ENCODE results near the gene C1S. TPM values are rescaled to one million over a fixed set of nuclear protein-coding genes. Genes with fewer than 3 reads are reported as not detected.

The C1S gene
- total RNA-seq, 2 donors from 2014 or later: 114 to 232 TPM

GRCh38 chr12:7108796-7109571 is 48.5 kb downstream of the C1S start, which contains the start of gene C1RL:
TSS of gene C1RL (minus strand) at chr12:7109214. CDS start at chr12:7109180, 34 bp downstream.
- peak; percentile 97 for DNase-seq (ENCODE audit: low spot score)
- peaks cover 0 to 24% of the 10 kb centered on the region in 2 donors for H3K4me1 ChIP-seq

DNA sequence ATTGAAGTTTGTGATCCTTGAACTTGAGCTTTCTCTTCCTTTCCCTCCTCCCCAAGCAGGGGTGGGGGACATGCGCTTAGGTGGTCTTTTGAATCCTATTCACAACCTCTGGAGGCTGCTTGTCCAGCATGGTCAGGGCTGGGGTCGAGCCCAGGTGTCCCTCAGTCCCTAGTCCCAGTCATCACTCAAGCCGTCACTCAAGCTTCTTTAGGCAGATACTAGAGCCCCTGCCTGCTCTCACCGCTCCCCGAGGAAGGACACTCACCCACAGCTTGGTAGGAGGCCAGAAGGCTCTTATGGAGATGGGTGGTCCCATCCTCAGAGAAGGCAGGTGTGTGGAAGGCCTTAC is 49.0 kb downstream of the C1S start:
- H3K27ac ChIP-seq: peak overlapping the region; percentile 81 to 84
- peaks cover 8% of the 10 kb centered on the region for H3K36me3 ChIP-seq
- H3K9me3 ChIP-seq: peaks cover 3 to 10% of the 10 kb centered on the region in 2 donors
- DNase-seq (ENCODE audit: low spot score): no peak
- H3K4me3 ChIP-seq: peak overlapping the region; percentile 44 to 50
- H3K27me3 ChIP-seq: no peaks in the 10 kb centered on the region
- H3K4me1 ChIP-seq: peaks cover 0 to 24% of the 10 kb centered on the region in 2 donors
- TF ChIP-seq, protein P1, sequence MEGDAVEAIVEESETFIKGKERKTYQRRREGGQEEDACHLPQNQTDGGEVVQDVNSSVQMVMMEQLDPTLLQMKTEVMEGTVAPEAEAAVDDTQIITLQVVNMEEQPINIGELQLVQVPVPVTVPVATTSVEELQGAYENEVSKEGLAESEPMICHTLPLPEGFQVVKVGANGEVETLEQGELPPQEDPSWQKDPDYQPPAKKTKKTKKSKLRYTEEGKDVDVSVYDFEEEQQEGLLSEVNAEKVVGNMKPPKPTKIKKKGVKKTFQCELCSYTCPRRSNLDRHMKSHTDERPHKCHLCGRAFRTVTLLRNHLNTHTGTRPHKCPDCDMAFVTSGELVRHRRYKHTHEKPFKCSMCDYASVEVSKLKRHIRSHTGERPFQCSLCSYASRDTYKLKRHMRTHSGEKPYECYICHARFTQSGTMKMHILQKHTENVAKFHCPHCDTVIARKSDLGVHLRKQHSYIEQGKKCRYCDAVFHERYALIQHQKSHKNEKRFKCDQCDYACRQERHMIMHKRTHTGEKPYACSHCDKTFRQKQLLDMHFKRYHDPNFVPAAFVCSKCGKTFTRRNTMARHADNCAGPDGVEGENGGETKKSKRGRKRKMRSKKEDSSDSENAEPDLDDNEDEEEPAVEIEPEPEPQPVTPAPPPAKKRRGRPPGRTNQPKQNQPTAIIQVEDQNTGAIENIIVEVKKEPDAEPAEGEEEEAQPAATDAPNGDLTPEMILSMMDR (IDR thresholded peaks at IDR 0.05): no peak

More at GRCh38 chr12:7108796-7109571, 48.5 kb downstream of the C1S start, which contains the start of gene C1RL:
- Histone ChIP-seq H3K27ac (peak within 1 kb of the TSS; percentile 81 to 84), H3K9me3 (peaks cover 3 to 10% of the 10 kb centered on the region in 2 donors), H3K4me3 (peak within 1 kb of the TSS; percentile 44 to 50), H3K36me3 (peaks cover 8% of the 10 kb centered on the region), H3K27me3 (no peaks in the 10 kb centered on the region)
- TF ChIP-seq, protein P1 (IDR thresholded peaks at IDR 0.05): peak; percentile 96 to 97

GRCh38 chr12:7110661-7111060 is 50.1 kb downstream of the C1S start:
- no peak for DNase-seq (ENCODE audit: low spot score)
- H3K4me3 ChIP-seq: no peak overlapping the region
- H3K27ac ChIP-seq: no peak overlapping the region
- H3K4me1 ChIP-seq: peaks cover 0 to 24% of the 10 kb centered on the region in 2 donors
- H3K9me3 ChIP-seq: peaks cover 3 to 9% of the 10 kb centered on the region in 2 donors
- no peaks in the 10 kb centered on the region for H3K27me3 ChIP-seq
- peaks cover 8% of the 10 kb centered on the region for H3K36me3 ChIP-seq
- TF ChIP-seq, protein P1 (IDR thresholded peaks at IDR 0.05): no peak

- TF ChIP-seq, protein P1 (IDR thresholded peaks at IDR 0.05): no peak
- peaks cover 0 to 24% of the 10 kb centered on the region in 2 donors for H3K4me1 ChIP-seq
- no peaks in the 10 kb centered on the region for H3K9me3 ChIP-seq
- no peaks in the 10 kb centered on the region for H3K27me3 ChIP-seq
- no peak overlapping the region for H3K27ac ChIP-seq
- no peak for DNase-seq (ENCODE audit: low spot score)
- no peak overlapping the region for H3K4me3 ChIP-seq
- H3K36me3 ChIP-seq: no peaks in the 10 kb centered on the region
Measured at GRCh38 chr12:7112041-7112440, 51.5 kb downstream of the C1S start.

DNA sequence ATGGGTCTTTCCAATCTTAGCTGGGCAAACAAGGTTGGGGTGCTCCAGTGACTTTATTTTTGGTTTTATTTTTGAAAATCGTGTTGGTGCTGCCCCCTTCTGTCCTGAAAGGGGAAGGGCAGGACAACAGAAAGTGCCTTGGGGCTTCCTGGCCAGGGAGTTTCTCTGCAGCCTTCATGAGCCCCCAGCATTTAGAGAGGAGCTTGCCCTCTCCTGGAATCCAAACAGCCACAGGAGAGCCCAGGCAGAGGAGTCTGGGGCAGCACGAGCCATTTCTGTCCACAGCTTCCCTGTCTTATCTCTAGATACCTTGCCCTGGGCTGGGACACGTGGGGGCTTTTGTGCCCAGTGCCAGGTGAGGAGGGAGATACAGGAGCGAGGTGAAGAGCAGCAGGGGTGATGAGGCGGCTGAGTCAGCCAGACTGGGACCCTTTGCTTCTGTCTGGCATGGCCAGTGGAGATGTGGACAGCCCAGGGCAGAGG is 52.9 kb downstream of the C1S start:
- Histone ChIP-seq H3K27ac (no peak overlapping the region), H3K27me3 (no peaks in the 10 kb centered on the region), H3K36me3 (no peaks in the 10 kb centered on the region), H3K9me3 (no peaks in the 10 kb centered on the region), H3K4me3 (no peak overlapping the region), H3K4me1 (peaks cover 0 to 14% of the 10 kb centered on the region in 2 donors)
- TF ChIP-seq, protein P1 (IDR thresholded peaks at IDR 0.05): peak; percentile 79 to 90
- DNase-seq (ENCODE audit: low spot score): no peak
